ENCODE measurements around the gene SOAT2. TPM values are rescaled to one million over a fixed set of nuclear protein-coding genes. Genes with fewer than 3 reads are reported as not detected.

SOAT2 gene
- total RNA-seq, 1 experiment from 2014 or later, result not detected

- no peaks in the 10 kb centered on the region for H3K23me2 ChIP-seq (ENCODE audit: insufficient read length, low read depth, low read length, poor library complexity, severe bottlenecking)
- no peak overlapping the region for H3K4ac ChIP-seq (ENCODE audit: low read depth, low read length)
- no peak overlapping the region for H3K56ac ChIP-seq (ENCODE audit: insufficient read length, low read depth, low read length)
- H2BK20ac ChIP-seq (ENCODE audit: low read depth, low read length, poor library complexity, severe bottlenecking), result no peak overlapping the region
- H4K91ac ChIP-seq (ENCODE audit: insufficient read length, low read depth, low read length), result no peak overlapping the region
- no peak for DNase-seq
- no peak overlapping the region for H2BK15ac ChIP-seq (ENCODE audit: low read depth, low read length)
- H3K79me2 ChIP-seq (ENCODE audit: insufficient read depth, low read length), result no peaks in the 10 kb centered on the region
- H2BK12ac ChIP-seq (ENCODE audit: insufficient read length, low read depth, low read length), result no peak overlapping the region
- no peak overlapping the region for H3K9ac ChIP-seq (ENCODE audit: extremely low read depth, insufficient read length, low read length)
- no peaks in the 10 kb centered on the region for H3K79me1 ChIP-seq (ENCODE audit: insufficient read depth, low read depth, low read length, poor library complexity, severe bottlenecking)
- no peaks in the 10 kb centered on the region for H3K9me3 ChIP-seq (ENCODE audit: control insufficient read depth, low read depth, low read length)
- H3K4me1 ChIP-seq (ENCODE audit: insufficient read depth, low read length), result peaks cover 2% of the 10 kb centered on the region; the same call in 1 of the 2 replicates
- no peaks in the 10 kb centered on the region for H3K27me3 ChIP-seq (ENCODE audit: insufficient read depth, low read length)
- WGBS (ENCODE audit: extremely low coverage, insufficient read length, low lambda C conversion rate), result no CpG with 5 or more reads among the region's 8 CpGs
- no peak overlapping the region for H3K27ac Mint-ChIP-seq
- peaks cover 12 to 40% (median 29%) of the 10 kb centered on the region in 3 experiments for H3K36me3 Mint-ChIP-seq (ENCODE audit: insufficient read depth in 1 of 3, low read depth in 3 of 3)
- peaks cover 18 to 23% of the 10 kb centered on the region in 2 experiments for H3K4me1 Mint-ChIP-seq
- H2AFZ ChIP-seq (ENCODE audit: low read length), result no peak overlapping the region
- H4K20me1 ChIP-seq (ENCODE audit: control insufficient read depth, insufficient read depth, insufficient read length), result no peaks in the 10 kb centered on the region
- H3K4me2 ChIP-seq (ENCODE audit: insufficient read depth, insufficient read length, low read length), result no peak overlapping the region
- H3K14ac ChIP-seq (ENCODE audit: insufficient read depth, low read length), result no peak overlapping the region
- no peak for TF ChIP-seq CTCF (conservative IDR thresholded peaks at IDR 0.05)
- H3K27me3 Mint-ChIP-seq (ENCODE audit: low read depth), result peaks cover 22% of the 10 kb centered on the region
- no peak overlapping the region for H3K4me3 Mint-ChIP-seq
- no peak overlapping the region for H4K5ac ChIP-seq (ENCODE audit: insufficient read length, low read depth, low read length)
- H3K18ac ChIP-seq (ENCODE audit: insufficient read length, low read depth, low read length), result no peak overlapping the region
- H2BK120ac ChIP-seq (ENCODE audit: low read depth, low read length, poor library complexity, severe bottlenecking), result no peak overlapping the region
- no peak overlapping the region for H4K8ac ChIP-seq (replicated peaks; ENCODE audit: insufficient read length, low read depth, low read length)
- no peak overlapping the region for H2AK5ac ChIP-seq (ENCODE audit: insufficient read length, low read length)
- H3T11ph ChIP-seq (ENCODE audit: low read length), result no peak overlapping the region
- H3K27ac ChIP-seq (ENCODE audit: insufficient read length, low read depth, low read length), result no peak overlapping the region
- H3K9me3 Mint-ChIP-seq, result no peaks in the 10 kb centered on the region
- H2BK5ac ChIP-seq (ENCODE audit: insufficient read length, low read length), result no peak overlapping the region
- no peak overlapping the region for H3K23ac ChIP-seq (ENCODE audit: insufficient read length, low read depth, low read length)
These were observed 26.3 kb upstream of the SOAT2 start for GRCh38 chr12:53077030-53077429.

All from H9 (cell line).